Endothelial cell (in vitro differentiated cells): Measurements from ENCODE around the gene FGF14. TPM values are rescaled to one million over a fixed set of nuclear protein-coding genes. Genes with fewer than 3 reads are reported as not detected.

Experiments used
- DNase-seq: peaks from one replicate; pipeline ENCODE4 v3.0.0; 2021; ENCODE audit warnings: low spot score
- H3K27ac Mint-ChIP-seq: one replicate; pipeline ENCODE4 v1.8.0; 2021; ENCODE audit warnings: mixed read lengths, inconsistent platforms; ENCODE audit not compliant: unreplicated experiment
- H3K27me3 Mint-ChIP-seq: one replicate; pipeline ENCODE4 v1.8.0; 2021; ENCODE audit warnings: mild to moderate bottlenecking, moderate library complexity, mixed read lengths, inconsistent platforms; ENCODE audit not compliant: unreplicated experiment
- H3K36me3 Mint-ChIP-seq: one replicate; pipeline ENCODE4 v1.8.0; 2021; ENCODE audit warnings: mild to moderate bottlenecking, low read depth, mixed read lengths, inconsistent platforms; ENCODE audit not compliant: unreplicated experiment
- H3K4me1 Mint-ChIP-seq: one replicate; pipeline ENCODE4 v1.8.0; 2021; ENCODE audit warnings: mild to moderate bottlenecking, mixed read lengths, inconsistent platforms; ENCODE audit not compliant: unreplicated experiment
- H3K4me3 Mint-ChIP-seq: one replicate; pipeline ENCODE4 v1.8.0; 2021; ENCODE audit warnings: mild to moderate bottlenecking, mixed read lengths, inconsistent platforms; ENCODE audit not compliant: unreplicated experiment
- H3K9me3 Mint-ChIP-seq: one replicate; pipeline ENCODE4 v1.8.0; 2021; ENCODE audit warnings: mixed read lengths, inconsistent platforms; ENCODE audit not compliant: unreplicated experiment
- CTCF ChIP-seq: fragments of 200-600 bp; sonication (generic); IDR thresholded peaks from one replicate; pipeline ENCODE4 v1.5.0; 2021; ENCODE audit warnings: antibody characterized with exemption; ENCODE audit not compliant: unreplicated experiment
- total RNA-seq: library from RNA; stranded (reverse); fragmentation: NEBNext Ultra II Directional; extraction: Animal tissue kit (Norgen Biotek cat#: 25700); gene quantifications from one replicate; pipeline ENCODE4 v1.2.1, GENCODE V29; 2021; ENCODE audit not compliant: unreplicated experiment

The FGF14 gene
- total RNA-seq, 1 donor from 2014 or later: 0.13 TPM

DNA sequence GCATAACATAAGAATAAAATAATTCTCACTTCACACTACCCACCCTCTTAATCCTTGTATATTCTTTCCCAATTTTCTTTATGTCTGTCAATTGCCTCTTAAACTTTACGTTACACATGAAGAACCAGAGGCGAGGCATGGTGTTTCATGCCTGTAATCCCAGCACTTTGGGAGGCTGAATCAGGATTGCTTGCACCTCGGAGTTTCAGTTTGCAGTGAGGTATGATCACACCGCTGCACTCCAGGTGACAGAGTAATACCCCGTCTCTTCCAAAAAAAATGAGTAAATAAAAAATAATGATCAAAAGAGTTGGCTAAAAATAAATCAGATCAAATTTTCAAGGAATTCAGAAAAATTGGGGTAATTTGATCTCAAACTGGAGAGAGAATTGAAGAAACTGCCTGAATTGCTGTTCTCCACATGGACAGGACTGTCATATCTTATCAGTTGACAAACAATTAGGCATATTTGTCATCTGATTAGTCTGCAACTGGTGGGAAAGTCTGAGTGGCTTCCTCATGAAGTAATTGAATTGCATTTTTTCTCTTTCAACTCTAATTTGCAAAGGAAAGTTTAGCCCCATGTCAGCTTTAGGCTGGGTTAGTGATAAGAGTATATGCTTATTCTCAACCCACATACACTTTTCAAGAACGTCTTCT is 646.5 kb downstream of the FGF14 start:
- Mint-ChIP-seq H3K27ac (no peak overlapping the region), H3K4me3 (no peak overlapping the region)

DNA sequence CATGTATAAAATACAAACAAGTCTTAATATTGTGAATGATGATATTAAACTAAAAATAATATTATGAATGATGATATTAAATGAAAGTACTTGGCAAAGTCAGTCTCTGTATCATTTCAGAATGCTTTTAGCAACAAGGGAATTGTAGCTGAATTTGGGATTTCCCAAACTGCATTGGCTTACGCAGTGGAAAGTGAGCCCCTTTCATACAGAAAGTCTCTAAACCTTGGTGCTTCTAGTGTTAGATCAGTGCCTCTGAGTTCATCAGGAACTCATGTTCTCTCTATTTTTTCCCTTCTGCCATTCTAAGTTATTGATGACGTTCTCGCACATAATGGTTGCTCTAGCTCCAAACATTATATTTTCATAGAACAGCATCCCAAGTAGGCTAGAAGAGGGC is 649.4 kb downstream of the FGF14 start:
- no peak overlapping the region for H3K4me3 Mint-ChIP-seq
- H3K27ac Mint-ChIP-seq: no peak overlapping the region
- no peaks in the 10 kb centered on the region for H3K27me3 Mint-ChIP-seq
- H3K9me3 Mint-ChIP-seq: no peaks in the 10 kb centered on the region
- H3K36me3 Mint-ChIP-seq: no peaks in the 10 kb centered on the region
- no peak for DNase-seq
- no peaks in the 10 kb centered on the region for H3K4me1 Mint-ChIP-seq
- no peak for TF ChIP-seq CTCF

More for the DNA sequence above, 646.5 kb downstream of the FGF14 start:
- DNase-seq: no peak
- Mint-ChIP-seq H3K27me3 (no peaks in the 10 kb centered on the region), H3K36me3 (no peaks in the 10 kb centered on the region), H3K4me1 (no peaks in the 10 kb centered on the region), H3K9me3 (no peaks in the 10 kb centered on the region)
- no peak for TF ChIP-seq CTCF

GRCh38 chr13:101751488-101751887 is 650.4 kb downstream of the FGF14 start:
- Mint-ChIP-seq H3K4me3 (no peak overlapping the region), H3K27me3 (no peaks in the 10 kb centered on the region)
- no peak for DNase-seq

DNA sequence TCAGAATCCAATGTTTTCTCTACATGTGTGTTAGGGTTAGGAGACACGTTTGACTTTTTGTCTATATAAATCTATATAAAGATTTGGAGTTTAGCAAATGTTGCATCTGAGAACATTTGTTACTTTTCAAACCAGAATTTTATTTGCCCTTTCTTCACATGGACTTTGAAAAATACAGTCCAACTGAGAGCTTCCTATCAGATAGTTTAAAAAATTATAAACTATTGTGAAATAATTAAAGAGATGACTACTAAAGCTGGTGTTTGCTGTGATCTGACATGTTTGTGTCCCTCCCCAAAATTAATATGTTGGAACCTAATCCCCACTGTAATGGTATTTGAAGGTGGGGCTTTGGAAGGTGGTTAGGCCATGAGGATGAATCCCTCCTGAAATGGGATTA is 652.3 kb downstream of the FGF14 start:
- Mint-ChIP-seq H3K27ac (no peak overlapping the region), H3K27me3 (no peaks in the 10 kb centered on the region), H3K4me1 (no peaks in the 10 kb centered on the region), H3K36me3 (no peaks in the 10 kb centered on the region), H3K9me3 (no peaks in the 10 kb centered on the region), H3K4me3 (no peak overlapping the region)
- no peak for TF ChIP-seq CTCF
- no peak for DNase-seq

More at GRCh38 chr13:101751488-101751887, 650.4 kb downstream of the FGF14 start:
- Mint-ChIP-seq H3K4me1 (no peaks in the 10 kb centered on the region), H3K9me3 (no peaks in the 10 kb centered on the region), H3K36me3 (no peaks in the 10 kb centered on the region), H3K27ac (peak overlapping the region; percentile 18)
- TF ChIP-seq CTCF: no peak

GRCh38 chr13:101747039-101747438 is 654.8 kb downstream of the FGF14 start:
- H3K9me3 Mint-ChIP-seq: no peaks in the 10 kb centered on the region
- no peaks in the 10 kb centered on the region for H3K27me3 Mint-ChIP-seq
- H3K36me3 Mint-ChIP-seq: no peaks in the 10 kb centered on the region
- no peak overlapping the region for H3K27ac Mint-ChIP-seq
- no peak for TF ChIP-seq CTCF
- H3K4me3 Mint-ChIP-seq: no peak overlapping the region
- no peak for DNase-seq
- H3K4me1 Mint-ChIP-seq: no peaks in the 10 kb centered on the region
